HG02759 (cell line): Measurements from ENCODE around the gene DNAH1.
"Not testable (repeated sequence)": the region's sequence is repeated elsewhere in the genome, so short reads cannot be mapped to it uniquely, and the experiment has no call there.

ENCODE experiments used
- ATAC-seq: cut with Tn5 transposase; IDR thresholded peaks from one replicate; pipeline ENCODE4 v1.9.1; 2021; ENCODE audit warnings: mild to moderate bottlenecking, moderate library complexity; ENCODE audit not compliant: unreplicated experiment

Gene DNAH1

DNA sequence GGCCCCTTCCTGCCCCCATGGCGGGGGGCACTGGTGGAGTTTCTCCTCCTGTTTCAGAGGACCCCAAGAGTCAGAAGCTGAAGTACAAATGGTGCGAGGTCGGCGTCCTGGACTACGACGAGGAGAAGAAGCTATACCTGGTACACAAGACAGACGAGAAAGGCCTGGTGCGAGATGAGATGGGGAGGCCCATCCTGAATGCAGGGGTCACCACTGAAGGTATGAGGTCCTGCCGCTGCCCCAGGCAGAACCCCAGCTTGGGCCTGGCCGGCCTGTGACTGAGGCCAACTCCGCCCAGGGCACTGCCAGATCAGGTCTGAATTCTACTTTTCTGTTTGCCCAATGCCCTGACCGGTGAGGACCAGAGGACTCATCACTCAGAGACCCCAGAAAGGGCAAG is 15.0 kb downstream of the DNAH1 start:
- ATAC-seq: no peak

DNA sequence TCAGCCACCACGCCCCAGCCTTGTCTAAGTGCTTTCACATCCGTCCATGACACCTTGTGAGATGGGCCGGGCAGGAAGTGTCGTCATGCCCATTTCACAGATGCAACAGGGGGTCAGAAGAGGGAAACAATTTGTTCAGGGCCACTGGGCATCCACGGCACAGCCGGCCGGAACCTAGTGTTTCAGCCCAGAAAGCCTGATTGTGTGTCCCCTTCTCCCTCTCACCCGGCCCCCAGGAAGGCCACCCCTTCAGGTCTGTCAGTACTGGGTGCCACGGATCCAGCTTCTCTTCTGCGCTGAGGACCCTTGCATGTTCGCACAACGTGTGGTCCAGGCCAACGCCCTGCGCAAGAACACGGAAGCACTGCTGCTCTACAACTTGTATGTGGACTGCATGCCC is 15.8 kb downstream of the DNAH1 start:
- no peak for ATAC-seq

DNA sequence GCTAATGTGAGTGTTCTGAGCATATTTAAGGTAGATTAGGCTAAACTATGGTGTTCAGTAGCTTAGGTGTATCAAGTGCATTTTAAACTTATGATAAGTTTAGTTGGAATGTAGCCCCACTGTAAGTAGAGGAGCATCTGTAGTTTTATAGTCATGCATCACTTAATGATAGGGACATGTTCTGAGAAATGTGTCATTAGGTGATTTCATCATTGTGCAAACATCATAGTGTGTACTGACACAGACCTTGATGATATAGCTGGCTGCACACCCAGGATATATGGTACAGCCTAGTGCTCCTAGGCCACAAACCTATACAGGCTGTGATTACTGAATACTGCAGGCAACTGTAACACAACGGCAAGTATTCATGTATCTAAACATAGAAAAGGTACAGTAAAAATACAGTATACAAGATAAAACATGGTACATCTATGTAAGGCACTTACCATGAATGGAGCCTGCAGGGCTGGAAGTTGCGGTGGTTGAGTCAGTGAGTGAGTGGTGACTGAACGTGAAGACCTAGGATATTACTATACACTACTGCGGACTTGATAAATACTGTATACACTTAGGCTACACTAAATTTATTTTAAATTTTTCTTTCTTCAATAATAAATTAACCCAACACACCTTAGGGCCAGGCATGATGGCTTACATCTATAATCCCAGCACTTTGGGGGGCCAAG is 17.9 kb downstream of the DNAH1 start:
- ATAC-seq: no peak

DNA sequence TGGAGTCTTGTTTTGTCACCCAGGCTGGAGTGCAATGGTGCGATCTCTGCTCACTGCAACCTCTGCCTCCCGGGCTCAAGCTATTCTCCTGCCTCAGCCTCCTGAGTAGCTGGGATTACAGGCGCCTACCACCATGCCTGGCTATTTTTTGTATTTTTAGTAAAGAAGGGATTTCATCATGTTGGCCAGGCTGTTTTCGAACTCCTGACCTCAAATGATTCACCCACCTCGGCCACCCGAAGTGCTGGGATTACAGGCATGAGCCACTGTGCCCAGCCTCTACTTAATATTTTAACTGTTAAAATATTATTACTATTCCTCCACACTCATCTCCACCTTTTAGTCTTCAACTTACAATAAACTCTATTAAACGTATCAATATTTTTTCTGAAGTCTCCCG is 22.0 kb downstream of the DNAH1 start:
- ATAC-seq: not testable (repeated sequence)

DNA sequence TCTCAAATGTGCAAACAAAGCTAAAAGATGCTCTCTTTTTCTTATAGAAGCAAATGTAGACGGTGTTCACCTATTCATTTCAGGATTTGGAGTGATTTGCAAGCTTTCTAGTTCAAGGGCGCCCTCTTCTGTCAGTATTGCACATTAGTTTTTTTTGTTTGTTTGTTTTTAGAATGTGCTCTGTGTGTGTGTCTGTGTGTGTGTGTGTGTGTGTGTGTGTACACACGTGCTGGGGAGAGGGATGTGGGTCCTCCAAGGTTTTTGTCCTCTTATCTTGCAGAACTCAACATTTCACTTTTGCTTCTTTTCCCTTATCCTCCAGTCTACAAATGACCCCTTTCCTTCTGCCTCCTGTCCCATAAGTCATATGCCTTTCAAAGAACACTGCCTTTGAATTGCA is 23.5 kb downstream of the DNAH1 start:
- ATAC-seq: no peak

DNA sequence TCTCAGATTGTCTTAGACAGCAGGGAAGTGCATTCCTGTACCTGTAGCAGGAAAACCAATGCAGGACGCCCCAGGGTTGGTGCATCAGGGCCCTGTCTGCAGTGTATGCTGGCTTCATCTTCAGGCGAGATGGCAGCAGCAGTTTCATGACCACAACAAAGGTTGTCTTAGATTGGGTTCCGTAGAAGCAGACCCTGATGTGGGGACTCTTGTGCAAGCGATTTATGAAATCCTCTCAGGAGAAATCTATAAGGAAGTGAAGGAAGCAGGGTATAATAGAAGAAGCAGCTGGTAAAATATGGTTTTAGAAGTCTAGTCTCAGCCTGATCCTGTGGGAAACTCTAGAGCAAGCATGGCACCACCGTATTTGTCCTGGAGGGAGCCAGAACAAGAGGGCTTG is 25.0 kb downstream of the DNAH1 start:
- no peak for ATAC-seq

DNA sequence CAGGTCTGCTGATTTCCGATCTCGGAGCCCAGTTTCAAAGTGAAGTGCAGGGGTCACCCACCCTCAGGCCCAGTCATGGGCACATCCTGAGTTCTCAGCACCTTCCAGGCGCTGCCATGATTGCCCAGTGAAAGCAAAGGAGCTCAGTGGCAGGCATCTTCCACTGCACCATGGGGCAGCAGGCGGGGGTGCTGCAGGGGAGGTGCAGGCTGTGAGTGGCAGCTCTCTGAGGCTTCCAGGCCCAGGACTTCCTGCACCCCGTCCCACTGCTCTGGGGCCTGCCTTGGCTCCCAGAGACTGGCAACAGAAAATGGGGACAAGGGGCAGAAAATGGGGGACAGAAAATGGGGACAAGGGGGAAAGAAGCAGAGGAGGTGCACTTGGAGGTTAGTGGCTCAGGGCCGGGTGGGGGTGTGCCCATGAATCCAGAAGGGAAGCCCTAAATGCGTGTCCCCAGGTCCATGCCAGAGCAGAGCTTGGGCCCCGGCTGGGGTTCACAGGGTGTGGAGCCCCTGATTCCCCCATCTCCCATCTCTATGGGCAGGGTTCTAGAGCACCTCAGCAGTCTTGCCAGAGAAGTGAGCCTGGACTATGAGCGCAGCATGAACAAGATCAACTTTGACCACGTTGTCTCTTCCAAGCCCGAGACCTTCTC is 28.0 kb downstream of the DNAH1 start:
- ATAC-seq: no peak

DNA sequence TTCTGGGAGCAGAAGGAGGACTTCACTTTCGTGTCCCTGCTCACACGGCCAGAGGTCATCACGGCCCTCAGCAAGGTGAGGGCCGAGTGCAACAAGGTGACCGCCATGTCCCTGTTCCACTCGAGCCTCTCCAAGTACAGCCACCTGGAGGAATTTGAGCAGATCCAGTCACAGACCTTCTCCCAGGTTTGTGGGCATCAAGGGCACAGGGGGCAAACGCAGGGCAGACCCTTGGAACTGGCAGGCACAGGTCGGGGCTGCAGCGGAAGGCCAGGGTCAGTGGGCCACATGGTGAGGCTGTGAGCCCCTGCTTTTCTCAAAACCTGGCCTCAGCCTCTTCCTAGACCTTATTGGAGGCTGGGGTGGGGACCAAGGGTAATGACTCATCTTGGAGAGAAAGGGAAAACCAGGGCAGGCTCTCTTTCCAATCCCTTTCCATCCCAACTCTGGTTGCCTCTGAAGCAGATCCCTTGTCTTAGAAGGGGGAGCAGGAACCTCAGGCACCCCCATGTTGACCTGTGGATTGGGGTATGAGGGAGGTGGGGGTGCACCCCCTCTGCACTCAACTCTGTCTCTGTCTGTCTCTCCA is 29.5 kb downstream of the DNAH1 start:
- ATAC-seq: no peak

DNA sequence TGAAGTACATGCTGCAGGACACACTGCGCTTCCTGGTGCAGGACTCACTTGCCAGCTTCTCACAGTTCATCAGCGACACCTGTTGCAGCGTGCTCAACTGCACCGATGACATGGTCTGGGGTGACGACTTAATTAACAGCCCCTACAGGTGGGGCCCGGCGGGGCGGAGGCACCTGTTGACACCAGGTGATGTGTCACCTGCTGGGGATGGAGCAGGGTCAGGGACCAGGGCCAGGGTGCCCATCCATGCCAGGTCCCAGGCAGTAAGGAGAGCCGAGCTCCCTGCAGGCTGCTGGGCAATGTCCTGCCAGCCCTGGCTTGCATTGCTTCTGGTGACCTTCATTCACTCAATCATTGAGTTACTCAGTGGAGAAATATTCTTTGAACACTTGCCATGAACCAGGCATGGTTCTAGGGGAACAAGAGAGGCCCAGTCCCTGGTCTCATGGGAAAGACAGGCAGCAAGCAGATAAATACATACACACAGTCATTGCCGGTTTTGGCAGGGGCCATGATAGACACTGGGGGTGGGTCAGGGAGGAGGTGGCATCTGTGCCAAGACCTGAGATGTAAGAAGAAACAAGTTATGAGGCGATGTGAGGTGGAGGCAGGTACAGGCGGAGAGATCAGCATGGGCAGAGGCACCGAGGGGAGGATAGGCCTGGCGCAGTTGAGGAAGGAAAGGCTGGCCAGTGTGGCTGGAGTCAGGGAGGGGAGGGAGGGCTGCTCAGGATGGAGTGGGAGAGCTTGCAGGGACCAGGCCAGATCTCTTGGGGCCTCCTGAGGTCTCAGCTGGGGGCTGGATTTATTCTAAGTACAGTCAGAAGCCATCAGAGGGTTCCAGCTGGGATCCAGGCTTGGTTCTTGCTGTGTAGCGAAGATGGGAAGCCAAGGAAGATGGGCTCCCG is 30.8 kb downstream of the DNAH1 start:
- no peak for ATAC-seq

DNA sequence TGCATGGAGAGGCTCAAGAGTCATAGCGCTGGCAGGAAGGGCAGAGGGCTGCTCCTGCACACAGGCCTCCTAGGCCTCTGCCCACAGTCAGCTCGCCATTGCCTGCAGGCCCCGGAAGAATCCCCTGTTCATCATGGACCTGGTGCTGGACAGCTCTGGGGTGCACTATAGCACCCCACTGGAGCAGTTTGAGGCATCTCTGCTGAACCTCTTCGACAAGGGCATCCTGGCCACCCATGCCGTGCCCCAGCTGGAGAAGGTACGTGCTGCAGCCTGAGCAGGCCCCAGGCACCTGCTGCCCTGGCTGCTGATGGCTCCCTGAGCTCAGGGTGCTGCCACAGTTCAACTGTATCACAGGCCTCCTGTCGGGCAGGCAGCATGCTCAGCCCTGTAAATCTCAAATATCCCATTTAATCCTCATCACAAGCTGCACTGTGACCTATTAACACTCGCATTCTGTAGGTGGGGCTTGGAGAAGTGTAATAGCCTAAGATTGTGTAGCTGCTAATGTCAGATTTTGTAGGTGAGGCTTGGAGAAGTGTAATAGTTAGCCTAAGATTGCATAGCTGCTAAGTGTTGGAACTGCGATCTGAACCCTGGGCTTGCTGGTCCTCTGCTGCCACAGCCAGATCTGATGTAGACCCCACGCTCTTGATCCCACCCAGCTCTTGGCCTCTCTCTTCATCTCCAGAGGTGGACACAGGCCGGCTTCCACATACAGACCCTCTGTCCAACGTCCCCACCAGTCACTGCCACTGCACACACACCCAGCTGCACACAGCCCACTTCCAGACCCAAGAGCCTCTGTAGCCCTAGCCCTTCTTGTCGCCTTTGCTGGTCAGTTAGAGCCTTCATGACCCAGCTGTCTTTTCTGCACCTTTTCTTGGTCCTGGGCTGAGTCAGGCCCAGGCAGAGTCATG is 31.9 kb downstream of the DNAH1 start:
- no peak for ATAC-seq

DNA sequence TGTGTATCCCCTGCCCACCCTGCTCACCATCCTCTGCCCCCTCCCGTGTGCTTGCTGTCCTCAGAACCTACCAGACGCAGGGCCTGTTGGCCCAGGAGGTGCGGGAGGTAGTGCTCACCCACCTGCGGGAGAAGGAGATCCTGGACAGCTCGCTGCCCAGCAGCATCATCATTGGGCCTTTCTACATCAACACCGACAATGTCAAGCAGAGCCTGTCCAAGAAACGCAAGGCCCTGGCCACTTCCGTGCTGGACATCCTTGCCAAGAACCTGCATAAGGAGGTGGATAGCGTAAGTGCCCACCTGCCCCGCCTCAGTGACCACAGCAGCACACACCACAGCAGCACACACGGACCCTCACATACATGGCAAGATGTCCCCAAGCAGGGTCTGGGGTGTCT is 33.0 kb downstream of the DNAH1 start:
- no peak for ATAC-seq

DNA sequence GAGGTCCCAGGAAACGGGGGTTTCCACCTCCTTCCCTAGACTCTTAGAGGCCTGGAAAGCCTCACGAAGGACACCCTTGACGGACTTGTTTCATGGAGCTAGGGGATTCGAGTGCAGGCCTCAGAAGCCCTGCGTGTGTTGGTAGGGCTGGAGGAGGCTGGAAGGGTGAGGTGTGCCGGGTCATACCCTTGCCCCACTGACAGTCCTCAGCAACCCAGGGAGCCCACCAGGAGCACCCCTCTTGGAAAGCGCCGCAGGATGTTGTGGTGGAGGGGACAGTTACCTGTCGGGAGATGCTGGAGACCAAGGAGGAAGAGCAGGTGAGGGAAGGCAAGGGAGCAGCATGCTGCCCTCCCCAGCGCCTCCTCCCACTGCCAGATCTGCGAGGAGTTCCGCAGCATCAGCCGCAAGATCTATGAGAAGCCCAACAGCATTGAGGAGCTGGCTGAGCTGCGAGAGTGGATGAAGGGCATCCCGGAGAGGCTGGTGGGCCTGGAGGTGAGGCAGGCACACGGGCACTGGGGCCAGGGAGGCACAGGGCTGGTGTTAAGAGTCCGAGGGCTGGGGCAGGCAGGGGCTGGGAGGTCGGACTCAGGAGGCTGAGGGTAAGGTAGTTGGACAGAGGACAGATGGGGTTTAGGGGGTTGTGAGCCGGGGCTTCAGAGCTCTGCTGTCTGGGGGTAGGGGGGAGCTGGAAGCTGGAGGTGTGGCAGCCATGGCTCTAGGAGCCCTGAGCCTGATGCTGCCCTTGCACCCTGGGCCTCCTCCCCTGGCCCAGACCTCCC is 33.7 kb downstream of the DNAH1 start:
- ATAC-seq: no peak

DNA sequence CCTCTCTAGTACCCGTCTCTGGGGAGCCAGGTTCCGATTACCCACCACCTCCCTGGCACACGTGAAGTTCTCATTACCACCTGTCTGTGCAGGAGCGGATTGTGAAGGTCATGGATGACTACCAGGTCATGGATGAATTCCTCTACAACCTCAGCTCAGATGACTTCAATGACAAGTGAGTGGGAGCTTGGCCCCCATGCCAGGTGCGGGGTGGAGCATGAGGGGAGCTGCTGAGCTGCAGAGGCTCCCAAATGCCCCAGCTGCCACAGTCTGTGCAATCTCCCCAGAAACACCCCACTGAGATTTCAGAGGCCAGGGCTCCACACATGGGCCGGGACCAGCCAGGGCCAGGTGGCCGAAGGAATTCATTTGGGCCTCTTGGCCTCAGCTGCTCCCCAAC is 34.3 kb downstream of the DNAH1 start:
- no peak for ATAC-seq

DNA sequence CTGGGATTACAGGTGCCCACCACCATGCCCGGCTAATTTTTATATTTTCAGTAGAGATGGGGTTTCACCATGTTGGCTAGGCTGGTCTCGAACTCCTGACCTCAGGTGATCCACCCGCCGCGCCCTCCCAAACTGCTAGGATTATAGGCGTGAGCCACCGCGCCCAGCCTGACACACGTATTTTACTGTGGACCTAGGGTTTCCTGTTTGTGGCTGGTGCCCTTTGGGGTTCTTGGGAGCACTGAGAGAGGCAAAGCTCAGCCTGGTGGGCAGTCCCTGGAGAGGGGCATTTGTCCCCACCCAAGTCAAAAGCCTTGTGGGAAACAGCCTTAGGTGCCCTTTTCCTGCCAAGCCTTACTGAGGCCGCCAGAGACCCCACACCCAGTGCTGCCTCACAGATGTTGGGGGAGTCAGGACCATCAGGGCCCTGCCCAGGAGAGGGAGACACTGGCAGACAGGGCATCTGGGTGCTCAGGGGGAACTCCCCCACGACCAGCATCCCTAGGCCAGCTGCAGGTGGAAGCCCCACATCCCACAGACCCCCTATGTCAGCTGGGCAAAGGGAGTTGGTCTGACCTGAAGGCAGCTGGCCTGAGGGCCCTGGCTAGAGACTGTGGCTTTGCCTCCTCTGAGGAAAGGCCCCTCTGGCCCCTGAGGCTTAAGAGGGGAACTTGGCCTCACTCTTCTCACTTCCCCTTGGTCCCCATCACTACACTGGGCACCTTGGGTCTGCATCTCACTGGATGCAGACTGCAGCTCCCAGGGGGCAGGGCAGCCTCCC is 35.1 kb downstream of the DNAH1 start:
- no peak for ATAC-seq

DNA sequence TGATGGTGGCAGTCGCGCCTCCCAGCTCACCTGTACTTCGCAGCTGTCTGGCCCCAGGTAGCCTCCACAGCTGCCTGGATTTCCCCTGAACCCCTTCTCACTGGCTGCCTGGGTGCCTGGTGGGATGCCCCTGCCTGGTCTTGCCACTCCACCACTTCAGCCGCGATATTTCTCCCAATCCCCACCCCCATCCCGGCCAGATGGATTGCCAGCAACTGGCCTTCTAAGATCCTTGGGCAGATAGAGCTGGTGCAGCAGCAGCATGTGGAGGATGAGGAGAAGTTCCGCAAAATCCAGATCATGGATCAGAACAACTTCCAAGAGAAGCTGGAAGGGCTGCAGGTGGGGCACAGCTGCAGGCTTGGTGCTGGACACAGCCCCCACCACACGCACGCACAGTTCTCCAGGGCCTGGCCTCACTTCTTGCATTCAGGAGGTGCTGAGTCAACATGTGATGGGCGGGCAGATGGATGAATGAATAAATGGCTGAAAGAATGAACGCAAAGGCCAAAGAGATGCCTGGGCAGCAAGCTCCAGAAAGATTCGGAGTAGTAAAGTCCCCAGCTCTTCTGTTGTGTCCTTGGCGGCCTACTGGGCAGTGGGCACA is 35.7 kb downstream of the DNAH1 start:
- ATAC-seq: no peak

DNA sequence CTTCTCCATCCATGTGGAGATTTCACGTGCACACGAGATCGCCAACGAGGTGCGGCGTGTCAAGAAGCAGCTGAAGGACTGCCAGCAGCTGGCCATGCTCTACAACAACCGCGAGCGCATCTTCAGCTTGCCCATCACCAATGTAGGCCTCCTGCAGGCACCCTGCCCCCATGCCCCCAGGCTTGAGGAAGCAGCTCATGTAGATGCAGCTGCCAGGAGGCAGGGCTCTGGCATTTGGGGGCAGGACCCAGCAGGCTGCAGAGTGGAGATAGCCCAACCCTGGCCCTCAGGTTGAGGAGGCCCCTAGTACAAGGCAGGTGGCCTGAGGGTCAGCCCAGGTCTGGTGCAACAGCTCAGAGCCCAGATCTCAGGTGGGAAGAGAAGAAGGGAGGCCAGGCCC is 36.4 kb downstream of the DNAH1 start:
- ATAC-seq: no peak

DNA sequence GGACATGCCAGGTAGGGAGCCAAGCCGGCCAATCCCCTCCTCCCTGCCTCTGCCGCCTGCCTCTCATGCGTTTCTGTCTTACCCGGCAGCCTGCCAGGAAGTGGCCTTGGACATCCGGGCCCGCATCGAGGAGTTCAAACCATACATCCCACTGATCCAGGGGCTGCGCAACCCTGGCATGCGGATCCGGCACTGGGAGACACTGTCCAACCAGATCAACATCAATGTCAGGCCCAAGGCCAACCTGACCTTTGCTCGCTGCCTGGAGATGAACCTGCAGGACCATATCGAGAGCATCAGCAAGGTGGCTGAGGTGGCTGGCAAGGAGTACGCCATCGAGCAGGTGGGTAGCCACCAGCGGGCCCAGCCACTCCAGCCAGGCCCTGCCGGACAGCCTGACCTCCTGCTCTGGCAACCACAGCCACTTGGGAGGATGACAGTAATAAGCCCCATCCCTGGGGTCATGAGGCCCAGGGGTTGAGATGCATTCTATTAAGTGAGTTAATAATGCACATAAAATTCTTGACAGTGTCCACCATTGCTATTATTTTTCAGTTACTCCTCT is 37.3 kb downstream of the DNAH1 start:
- no peak for ATAC-seq

DNA sequence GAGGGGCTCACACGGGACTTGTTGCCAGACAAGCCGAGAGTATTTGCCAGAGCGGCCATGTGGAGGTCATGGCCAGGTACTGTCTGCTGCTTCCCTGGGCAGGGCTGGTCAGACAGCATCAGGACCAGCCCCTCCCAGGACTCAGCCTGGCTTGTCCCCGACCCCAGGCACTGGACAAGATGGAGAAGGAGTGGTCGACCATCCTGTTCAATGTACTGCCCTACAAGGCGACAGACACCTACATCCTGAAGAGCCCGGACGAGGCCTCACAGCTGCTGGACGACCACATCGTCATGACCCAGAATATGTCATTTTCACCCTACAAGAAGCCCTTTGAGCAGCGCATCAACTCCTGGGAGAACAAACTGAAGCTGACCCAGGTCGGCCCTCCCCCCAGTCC is 38.6 kb downstream of the DNAH1 start:
- no peak for ATAC-seq
